Measurements from ENCODE around the gene NFATC2.
"Not testable (repeated sequence)": the region's sequence is repeated elsewhere in the genome, so short reads cannot be mapped to it uniquely, and the experiment has no call there.

Gene NFATC2

DNA sequence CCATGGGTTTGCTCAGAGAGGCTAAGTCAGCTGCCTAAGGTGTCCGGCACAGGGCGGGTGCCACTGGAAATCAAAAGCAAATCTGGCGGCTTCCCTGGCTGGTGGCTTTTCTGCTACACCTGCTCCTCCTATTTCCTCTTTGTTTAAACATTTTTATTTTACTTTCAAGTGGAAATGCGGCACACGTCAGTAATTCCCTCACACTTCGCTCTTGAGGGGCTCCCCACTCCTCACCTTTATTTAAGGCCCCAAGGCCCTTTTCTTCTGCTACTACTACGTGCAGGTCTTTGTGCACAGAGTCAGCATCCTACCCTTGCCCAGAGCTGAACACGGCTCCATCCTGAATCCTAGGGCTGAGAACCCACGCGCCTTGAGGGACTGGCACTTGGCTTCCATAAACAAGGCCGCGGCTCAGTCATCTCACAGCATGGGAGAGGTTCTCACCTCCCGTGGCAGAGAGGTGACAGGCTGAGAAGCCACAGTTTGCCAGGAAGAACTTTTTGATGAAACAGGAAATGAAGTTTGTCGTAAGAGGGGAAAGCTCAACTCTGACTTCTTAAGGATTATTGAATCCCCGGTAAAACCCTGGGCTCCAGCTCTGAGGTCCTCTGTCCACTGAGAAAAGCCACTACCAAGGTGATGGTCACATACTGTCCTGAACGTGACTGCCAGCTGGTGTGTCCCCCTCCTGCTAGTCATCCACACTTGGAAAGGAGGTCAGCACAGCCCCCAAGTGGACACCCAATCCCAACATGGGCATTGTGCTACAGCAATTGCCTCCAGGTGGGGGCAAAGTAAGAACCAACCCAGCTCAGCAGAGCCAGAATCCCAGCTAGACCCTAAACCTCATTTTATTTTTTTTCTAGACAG, 48.0 kb downstream of the NFATC2 start:
- DNase-seq (ENCODE audit: low spot score): no peak

DNA sequence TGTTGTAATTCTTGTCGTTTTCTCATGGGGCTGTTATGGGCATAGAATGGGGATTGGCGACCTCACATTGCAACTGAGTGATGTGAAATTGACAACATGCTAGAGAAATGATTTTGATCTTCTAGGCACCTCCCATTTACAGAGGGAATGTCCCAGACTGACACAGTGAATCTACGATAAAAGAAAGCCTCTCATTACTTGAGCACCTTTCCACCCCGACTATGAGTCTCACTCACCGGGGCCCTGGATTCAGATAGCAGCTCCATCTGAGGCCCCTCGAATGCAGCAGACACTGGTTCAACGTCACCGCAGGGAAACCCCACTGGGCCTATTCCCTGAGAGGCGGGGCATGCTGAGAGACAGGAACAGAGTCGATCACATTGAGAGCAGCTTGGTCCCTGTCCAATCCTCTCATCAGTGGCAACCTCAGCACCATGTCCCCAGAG, 49.1 kb downstream of the NFATC2 start:
- DNase-seq (ENCODE audit: low spot score): no peak

DNA sequence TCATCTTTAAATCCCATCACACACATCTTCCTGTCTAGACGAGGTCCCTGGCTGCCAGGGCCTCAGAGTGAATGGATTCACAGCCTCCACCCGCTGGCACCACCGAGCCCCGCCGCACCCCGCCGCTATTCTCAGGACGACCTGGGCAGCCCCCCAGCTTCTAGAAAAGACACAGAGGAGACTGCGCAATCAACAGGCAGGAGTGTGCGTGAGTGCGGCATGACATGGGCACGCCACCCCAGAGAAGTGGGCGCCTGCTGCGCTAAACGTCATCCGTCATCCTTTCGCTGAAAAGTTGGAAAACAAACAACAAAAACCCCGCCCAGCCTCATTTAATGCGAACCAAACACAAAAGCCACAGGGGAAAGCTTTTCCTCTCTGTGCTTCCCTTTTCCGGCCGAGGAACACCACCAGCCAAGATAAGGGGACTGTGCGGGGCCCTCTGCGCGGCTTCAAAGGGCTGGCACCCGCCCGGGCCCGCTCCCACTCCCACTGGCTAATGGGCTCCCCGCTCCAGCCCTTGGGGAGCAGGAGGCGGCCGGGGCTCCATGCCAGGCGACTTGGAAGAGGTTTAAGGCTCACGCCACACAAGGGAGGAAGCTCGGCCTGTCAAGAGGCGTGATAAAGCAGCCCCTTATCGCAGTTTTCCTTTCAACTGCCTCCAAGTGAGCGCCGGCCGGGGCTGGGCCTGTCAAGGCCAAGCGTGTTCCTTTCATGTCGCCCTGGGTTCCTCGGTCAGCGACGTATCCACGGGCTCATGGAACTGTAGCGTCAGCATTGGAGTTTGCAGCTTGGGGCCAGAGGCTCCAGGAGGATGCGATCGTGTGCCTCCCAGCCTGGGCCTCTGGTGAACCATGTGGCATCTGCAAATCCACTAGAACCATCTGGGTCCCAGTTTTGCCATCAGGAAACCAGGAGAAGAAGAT, 50.1 kb downstream of the NFATC2 start:
- DNase-seq (ENCODE audit: low spot score): no peak

DNA sequence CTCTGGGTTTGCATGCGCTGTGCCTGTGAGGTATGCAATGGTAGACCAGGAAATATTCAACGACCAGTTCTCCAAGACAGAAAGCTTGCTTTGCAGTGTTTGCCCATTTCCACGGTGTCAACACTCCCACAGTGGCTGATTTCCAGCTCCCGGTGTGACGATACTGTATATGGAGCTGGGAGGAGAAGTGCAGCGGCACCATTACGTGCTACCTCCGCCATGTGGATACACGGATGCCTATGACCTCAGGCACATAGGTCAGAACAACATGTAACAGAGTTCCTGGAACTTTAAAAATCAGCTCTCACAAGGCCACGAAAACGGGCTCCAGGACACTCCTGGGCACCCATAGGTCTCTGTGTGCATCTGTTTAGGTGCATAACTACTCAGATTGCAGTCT, 51.1 kb downstream of the NFATC2 start:
- DNase-seq (ENCODE audit: low spot score): no peak

DNA sequence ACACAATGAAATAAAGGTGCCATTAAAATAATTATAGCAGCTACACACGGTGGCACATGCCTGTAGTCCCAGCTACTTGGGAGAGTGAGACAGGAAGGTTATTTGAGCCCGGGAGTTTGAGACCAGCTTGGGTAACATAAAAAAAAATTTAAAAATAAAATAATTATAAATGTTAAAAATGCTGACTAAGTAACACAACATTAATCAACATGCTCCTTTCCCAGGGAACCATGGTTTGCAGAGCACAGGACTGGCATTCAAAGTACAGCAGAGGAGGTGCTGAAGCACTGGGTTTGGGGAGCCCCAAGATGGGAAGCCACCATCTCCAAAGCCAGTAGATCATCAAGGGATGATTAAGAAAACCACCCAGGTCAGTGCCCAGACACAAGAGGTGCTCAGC, 51.9 kb downstream of the NFATC2 start:
- DNase-seq (ENCODE audit: low spot score): no peak

DNA sequence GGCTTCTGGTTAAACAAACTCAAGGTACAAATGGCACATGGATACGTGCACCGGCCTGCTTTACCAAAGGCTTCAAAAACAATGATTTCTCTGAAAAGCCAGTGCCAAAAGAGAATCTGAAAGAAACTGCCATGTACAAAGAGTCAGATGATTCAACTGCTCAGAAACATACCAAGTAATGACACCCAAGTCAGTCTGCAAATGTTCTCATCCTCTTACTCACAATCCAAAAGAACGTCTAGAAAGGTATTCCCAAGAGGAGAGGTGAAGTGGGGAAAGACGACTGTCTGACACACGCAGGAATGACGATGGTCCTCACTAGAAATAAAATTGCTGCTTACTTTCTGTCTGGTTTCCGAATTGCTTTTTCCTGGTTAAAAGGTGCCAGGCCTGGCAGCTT, 52.9 kb downstream of the NFATC2 start:
- peak; percentile 13 for DNase-seq (ENCODE audit: low spot score)

DNA sequence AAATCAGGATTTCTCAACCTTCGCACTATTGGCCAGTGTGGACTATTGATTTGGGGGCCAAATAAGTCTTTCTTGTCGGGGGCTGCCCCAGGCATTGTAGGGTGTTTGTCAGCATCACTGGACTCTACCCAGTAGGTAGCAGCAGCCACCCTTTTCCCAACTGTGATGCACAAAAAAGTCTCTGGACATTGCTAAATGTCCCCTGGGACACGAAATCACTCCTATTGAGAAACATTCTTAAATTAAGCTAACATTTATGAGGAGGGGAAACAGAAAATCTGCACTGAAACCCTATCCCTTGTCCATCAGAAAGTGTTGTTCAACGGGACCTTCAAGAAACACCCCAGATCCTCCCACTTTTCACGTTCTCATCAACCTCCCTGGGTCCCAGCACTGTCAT, 54.2 kb downstream of the NFATC2 start:
- DNase-seq (ENCODE audit: low spot score): no peak

DNA sequence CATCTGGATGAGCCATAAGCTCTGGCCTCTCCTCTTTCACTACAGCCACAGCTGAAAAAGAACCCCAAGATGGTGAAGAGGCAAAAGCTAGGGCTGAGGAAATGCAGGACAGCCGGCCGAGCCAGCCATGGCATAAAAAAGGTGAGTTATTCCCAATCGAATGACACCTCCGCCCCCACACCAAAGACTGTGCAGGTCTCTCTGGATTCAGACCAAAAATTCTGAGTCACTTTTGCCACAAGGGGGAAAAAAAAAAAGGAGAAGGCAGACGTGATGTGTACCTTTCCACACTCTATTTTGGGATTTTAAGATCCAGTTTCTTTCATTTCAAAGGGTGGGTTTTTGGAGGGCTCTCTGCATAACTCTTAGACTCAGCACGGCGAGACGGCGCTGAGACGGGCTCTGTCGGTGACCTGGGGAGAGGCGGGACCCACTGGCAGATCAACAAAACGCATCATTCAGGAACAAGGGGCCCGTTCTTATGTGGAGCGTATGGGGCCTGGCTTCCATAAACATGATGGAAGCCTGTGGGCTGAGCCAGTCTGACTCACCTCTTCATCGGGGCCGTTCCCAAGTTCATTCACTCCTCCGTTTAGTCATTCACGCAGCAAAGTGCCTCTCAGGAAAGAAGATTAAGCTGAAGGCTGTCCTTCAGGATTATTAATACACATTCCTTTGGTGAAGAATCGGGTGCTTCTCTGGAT, 54.8 kb downstream of the NFATC2 start:
- DNase-seq (ENCODE audit: low spot score): peak; percentile 83

DNA sequence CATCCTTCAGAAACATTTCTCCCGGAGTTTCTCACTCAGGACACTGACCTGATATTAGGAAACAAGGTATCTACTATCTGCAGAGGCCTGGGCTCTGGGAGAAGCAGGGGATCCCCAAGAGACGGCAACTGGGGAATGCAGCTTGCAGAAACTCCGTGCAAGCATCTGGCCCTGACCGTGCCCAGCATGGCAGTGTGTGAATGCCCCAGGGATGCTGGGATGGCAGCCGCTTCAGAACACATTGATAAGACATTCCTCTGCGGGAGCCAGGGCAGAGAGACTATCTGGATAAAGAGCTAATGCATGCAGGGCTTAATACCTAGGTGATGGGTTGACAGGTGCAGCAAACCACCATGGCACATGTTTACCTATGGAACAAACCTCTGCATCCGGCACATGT, 55.4 kb downstream of the NFATC2 start:
- no peak for DNase-seq (ENCODE audit: low spot score)

DNA sequence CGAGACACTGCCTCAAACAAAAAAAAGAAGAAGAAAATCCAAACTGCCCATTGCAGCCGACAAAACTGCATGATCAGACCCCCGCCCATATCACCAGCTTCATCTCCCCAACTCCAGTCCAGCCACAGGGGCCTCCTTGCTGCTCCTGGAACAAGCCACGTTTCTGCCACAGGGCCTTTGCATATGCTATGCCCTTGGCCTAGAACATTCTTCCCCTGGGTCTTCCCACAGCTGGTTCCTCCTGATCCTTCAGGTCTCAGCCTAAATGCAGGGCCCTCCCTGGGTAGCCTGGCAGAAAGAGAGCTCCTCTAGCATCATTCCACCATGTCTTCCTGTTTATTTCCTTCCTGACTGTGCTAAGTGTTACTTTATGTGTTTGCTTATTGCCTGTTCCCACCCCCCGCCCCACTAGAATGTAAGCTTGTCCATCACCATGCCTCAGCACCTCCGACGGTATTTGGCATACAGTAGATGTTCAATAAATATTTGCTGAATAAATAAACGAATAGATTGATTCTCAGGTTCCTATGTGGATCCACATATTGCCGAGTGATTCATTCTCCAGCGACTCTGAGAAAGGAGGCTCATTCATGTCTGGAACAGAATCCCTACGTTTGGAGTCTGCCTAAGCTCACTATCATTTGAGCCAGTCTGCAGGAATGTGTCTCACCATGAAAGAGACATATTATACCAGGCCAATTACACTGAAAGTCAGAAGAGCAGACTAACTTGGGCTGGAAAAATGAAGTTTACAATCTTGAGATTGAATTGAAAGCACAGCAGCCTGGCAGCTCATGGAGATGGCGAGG, 56.1 kb downstream of the NFATC2 start:
- no peak for DNase-seq (ENCODE audit: low spot score)

DNA sequence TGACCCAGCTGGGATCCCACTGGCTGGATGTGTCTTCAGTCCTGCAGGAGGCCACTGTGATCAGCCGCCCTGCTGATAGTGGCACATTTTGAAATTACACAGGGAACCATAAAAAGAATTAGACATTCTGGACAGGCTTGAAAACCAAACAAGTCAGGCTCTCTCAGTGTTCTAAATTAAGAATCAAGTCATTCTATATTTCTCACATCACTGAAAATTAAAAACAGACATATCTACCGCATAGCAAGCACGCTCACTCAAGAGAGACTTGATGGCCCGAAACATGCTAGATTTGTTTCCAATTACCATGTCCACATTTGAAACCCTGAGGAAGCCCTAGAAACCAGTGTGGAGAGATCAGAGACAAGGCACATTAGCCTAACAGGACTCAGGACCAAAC, 57.7 kb downstream of the NFATC2 start:
- no peak for DNase-seq (ENCODE audit: low spot score)

DNA sequence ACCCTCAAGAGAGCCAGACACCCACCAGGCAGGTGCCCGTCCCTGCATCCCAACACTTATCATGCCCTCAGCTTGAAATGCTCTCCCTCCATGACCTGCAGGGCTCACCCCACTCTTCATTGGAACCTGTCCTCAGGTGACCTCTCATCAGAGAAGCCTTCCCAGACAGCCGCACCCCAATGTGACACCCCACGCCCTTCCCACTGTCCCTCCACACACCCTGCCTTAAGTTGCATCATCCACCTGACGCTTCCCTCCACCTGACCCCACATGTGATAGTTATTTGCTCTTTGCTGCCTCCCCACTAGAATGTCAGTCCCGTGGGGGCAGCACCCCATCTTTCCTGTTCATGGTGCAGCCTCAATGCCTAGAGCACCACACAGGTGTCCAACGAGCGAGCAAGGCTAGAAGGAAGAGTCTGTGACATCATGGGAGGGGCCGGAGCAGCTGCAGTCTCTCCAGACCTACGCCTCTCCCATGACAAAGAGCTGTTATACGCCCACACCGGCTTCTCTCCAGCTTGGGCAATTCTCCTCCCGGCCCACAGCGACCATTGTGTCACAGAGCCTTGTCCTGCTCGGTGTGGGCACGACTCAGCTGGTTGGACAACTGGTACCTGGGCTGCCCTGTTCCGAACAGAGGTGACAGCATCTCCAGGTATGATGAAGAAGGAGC, 58.2 kb downstream of the NFATC2 start:
- DNase-seq (ENCODE audit: low spot score): no peak

DNA sequence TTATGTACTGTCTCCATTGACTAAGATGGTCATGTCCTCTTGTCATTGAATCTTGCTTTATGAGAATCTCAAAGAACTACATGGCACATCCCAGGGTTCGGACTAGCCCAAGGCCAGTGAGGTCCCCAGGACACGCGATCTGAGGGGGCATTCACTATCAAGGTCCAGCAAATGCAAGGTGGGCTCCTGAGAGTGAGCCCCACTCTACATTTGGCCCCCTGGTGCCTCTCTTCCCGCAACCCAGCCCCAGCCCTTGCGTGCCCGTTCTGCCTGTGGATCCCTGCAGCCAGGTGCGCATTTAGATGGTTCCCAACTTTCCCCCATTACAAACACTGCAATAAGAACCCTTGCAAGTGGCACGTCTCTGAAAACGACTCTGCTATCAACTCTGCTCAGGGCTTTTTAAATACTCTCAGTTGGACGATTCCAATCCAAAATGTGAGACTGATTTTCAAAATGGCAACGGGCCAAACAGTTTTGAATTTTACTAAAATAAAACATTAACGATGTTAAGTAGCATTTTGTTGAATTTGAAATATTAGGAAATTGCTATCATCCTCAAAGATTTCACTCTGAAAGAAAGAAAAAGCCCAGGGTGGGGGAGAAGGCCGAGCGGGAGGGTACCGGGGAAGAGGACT, 59.6 kb downstream of the NFATC2 start:
- no peak for DNase-seq (ENCODE audit: low spot score)

DNA sequence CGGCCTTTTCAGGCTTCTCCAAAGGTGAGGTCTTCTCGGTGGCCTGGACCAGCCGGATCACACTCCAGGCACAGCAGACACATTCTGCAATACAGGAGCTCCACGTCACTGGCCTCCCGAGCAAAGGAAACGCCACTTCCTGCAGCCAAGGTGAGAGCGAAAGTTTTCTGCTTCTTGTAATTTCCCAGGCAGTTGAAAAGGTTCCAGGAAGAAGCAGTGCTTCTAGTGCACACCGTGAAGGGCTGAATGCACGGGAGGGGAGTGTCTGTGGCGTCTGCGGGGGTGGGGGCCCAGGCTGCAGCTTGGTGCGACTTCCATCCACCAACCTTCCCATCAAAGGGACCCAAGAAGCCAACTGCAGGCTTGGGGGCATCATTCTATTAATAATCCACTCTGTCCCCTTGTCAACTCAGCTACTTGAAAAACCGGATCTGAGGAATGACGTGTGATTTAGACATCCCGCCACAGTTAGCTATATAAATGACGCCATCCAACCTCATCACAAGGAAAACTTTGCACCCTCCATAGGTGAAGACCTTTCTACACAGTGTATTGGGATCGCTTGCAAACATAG, 61.1 kb downstream of the NFATC2 start:
- DNase-seq (ENCODE audit: low spot score): peak; percentile 37

DNA sequence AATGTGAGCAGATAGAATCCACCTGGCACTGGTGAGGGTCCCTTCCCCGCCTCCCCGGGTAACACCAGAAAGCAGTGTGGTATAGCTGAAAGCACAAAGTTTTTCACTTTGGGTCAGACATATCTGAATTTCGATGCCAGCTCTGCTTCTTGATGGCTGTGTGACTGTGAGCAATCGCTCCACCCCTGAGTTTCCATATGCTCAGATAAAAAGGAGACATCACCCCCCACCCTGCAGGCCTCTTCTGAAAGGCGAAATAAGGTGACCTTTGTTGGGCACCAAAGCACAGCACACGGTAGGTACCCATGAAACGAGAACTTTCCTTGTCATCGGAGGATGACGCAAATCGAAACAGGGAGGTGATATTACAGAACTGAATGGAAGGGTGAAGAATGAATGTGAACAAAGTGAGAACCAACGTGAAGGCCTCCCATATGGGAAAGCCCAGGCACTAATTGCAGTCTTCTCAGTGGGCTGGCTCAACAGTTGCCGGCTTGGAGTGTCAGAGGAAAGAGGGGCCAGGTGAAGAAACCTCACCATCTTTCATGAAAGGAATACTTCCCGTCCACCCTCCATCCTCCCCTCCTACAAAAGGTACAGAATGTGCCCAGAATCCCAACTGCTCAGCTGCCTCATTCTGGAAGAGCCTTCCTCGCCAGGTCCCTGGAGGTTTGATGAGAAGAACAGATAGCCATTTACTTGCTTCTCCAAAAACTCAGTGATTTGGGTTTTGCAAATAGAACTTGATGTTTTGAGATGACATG, 61.8 kb downstream of the NFATC2 start:
- no peak for DNase-seq (ENCODE audit: low spot score)

DNA sequence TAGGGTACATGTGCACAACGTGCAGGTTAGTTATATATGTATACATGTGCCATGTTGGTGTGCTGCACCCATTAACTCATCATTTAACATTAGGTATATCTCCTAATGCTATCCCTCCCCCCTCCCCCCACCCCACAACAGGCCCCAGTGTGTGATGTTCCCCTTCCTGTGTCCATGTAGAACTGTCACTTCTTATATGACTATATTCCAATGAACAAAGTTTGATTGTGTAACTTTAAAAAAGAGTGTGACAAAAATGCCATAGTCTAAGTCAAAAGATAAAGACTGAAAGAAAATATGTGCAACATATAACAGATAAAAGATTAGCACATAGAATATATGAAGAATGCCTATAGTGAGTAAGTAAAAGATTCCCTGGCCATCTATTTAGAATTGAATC, 66.4 kb downstream of the NFATC2 start:
- DNase-seq (ENCODE audit: low spot score): not testable (repeated sequence)

DNA sequence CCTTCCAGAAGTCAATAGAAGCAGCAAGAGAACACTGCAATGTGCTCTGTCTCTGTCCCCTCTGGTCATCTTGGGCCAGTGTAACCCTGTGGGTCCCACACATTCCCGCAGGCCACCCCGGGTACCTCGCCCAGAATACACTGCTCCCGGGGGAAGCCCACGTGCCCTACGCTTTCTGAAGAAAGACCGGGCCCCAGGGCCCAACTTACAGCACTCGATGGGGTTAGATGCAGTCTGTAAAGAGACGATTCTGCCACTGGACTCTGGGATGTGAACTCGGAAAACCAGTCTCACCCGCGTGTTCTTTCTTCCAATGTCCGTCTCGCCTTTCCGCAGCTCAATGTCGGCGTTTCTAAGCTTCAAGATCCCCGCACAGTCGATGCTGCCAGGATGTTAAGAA, 68.7 kb downstream of the NFATC2 start:
- no peak for DNase-seq (ENCODE audit: low spot score)

DNA sequence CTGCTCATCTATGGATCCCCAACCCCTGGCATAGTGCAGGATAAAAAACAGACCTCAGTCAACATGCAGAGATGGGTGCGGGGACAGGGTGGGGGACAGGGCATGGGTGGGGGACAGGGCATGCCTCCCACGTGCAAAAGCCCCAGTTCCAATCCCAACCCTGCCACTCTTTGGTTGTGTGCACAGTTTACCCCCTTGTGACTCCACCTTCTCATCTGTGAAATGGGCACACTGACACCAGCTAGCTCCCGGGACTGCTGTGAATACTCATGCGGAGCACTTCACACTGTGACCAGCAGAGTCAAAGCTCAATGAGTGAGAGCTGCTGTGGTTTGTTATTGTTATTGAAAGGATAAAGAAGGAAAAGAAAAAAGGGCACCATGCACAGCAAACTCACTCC, 69.3 kb downstream of the NFATC2 start:
- no peak for DNase-seq (ENCODE audit: low spot score)

DNA sequence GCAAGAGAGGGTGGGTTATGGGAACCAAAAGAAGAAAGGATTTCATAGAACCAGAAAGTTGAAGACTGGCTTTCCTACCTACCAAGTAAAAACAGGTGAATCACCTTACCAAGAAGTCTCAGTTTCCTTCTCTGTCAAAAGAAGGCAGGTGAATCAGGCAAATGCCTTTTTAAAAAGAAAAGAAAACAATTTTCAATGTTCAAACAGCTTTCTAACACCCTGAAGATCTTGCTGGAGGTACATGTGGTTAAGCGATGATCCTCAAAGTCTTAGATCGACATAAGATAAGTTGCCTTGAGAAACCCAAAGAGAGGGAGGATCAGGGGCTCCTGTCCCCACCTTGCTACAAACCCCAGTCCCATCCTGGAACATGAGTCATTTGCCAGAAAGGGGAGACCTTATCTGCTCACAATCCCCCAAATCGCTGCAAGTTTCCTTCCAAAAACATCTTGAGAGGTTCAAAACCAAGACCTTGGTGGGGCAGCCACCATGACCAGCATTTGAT, 71.6 kb downstream of the NFATC2 start:
- no peak for DNase-seq (ENCODE audit: low spot score)

All from kidney tubule cell (primary cell).